ENCODE data around the gene MEGF6.

DNA sequence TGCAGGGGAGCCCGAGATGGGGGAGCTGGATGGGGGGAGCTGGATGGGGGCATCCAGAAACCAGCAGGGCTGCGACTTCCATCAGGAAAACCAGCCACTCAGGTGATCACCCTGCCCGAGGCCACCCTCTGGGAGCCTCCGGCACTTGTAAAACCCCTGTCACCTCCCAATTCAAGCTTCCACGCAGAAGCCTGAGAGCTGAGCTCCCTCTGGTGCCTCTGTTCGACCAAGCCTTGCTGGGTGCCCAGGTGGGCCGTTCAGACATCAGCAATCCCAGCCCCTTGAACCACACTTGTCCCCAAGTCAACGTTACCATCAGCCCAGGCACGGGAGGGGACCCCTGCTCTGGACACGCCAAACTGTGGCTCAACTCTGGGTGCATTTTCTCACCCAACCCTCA, 59.6 kb downstream of the MEGF6 start:
- TF ChIP-seq, protein P1, sequence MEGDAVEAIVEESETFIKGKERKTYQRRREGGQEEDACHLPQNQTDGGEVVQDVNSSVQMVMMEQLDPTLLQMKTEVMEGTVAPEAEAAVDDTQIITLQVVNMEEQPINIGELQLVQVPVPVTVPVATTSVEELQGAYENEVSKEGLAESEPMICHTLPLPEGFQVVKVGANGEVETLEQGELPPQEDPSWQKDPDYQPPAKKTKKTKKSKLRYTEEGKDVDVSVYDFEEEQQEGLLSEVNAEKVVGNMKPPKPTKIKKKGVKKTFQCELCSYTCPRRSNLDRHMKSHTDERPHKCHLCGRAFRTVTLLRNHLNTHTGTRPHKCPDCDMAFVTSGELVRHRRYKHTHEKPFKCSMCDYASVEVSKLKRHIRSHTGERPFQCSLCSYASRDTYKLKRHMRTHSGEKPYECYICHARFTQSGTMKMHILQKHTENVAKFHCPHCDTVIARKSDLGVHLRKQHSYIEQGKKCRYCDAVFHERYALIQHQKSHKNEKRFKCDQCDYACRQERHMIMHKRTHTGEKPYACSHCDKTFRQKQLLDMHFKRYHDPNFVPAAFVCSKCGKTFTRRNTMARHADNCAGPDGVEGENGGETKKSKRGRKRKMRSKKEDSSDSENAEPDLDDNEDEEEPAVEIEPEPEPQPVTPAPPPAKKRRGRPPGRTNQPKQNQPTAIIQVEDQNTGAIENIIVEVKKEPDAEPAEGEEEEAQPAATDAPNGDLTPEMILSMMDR (IDR thresholded peaks at IDR 0.05): no peak
- no peak for TF ChIP-seq POLR2A (IDR thresholded peaks at IDR 0.05)

All from right lobe of liver (tissue), 4 donors.